ENCODE results near the gene C3.

- TF ChIP-seq EZH2 (IDR thresholded peaks at IDR 0.05; ENCODE audit: low read depth, unreplicated experiment) (no peak), JUNB (IDR thresholded peaks at IDR 0.05; ENCODE audit: unreplicated experiment) (no peak), POLR2AphosphoS5 (IDR thresholded peaks at IDR 0.05; ENCODE audit: low read depth) (0 out of 2 replicates have a peak, but pooled peaks have one; percentile 26), NANOG (IDR thresholded peaks at IDR 0.05; ENCODE audit: borderline replicate concordance) (no peak), EZH2phosphoT487 (IDR thresholded peaks at IDR 0.05; ENCODE audit: unreplicated experiment) (no peak), ZNF114 (CRISPR knock-in tag; IDR thresholded peaks at IDR 0.05) (no peak), CREB1 (CRISPR knock-in tag; IDR thresholded peaks at IDR 0.05; ENCODE audit: low read depth) (no peak), STAT1 (IDR thresholded peaks at IDR 0.05; ENCODE audit: unreplicated experiment) (no peak), REST (IDR thresholded peaks at IDR 0.05; ENCODE audit: unreplicated experiment) (no peak), ZNF331 (CRISPR knock-in tag; IDR thresholded peaks at IDR 0.05; ENCODE audit: low read depth) (no peak)
- TF ChIP-seq, protein P1, sequence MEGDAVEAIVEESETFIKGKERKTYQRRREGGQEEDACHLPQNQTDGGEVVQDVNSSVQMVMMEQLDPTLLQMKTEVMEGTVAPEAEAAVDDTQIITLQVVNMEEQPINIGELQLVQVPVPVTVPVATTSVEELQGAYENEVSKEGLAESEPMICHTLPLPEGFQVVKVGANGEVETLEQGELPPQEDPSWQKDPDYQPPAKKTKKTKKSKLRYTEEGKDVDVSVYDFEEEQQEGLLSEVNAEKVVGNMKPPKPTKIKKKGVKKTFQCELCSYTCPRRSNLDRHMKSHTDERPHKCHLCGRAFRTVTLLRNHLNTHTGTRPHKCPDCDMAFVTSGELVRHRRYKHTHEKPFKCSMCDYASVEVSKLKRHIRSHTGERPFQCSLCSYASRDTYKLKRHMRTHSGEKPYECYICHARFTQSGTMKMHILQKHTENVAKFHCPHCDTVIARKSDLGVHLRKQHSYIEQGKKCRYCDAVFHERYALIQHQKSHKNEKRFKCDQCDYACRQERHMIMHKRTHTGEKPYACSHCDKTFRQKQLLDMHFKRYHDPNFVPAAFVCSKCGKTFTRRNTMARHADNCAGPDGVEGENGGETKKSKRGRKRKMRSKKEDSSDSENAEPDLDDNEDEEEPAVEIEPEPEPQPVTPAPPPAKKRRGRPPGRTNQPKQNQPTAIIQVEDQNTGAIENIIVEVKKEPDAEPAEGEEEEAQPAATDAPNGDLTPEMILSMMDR (conservative IDR thresholded peaks at IDR 0.05; ENCODE audit: low read depth in 2 of 2), result peak in 1 of 2 experiments; percentile 33; a peak in 2 of 4 replicates
- TF ChIP-seq, protein P2, sequence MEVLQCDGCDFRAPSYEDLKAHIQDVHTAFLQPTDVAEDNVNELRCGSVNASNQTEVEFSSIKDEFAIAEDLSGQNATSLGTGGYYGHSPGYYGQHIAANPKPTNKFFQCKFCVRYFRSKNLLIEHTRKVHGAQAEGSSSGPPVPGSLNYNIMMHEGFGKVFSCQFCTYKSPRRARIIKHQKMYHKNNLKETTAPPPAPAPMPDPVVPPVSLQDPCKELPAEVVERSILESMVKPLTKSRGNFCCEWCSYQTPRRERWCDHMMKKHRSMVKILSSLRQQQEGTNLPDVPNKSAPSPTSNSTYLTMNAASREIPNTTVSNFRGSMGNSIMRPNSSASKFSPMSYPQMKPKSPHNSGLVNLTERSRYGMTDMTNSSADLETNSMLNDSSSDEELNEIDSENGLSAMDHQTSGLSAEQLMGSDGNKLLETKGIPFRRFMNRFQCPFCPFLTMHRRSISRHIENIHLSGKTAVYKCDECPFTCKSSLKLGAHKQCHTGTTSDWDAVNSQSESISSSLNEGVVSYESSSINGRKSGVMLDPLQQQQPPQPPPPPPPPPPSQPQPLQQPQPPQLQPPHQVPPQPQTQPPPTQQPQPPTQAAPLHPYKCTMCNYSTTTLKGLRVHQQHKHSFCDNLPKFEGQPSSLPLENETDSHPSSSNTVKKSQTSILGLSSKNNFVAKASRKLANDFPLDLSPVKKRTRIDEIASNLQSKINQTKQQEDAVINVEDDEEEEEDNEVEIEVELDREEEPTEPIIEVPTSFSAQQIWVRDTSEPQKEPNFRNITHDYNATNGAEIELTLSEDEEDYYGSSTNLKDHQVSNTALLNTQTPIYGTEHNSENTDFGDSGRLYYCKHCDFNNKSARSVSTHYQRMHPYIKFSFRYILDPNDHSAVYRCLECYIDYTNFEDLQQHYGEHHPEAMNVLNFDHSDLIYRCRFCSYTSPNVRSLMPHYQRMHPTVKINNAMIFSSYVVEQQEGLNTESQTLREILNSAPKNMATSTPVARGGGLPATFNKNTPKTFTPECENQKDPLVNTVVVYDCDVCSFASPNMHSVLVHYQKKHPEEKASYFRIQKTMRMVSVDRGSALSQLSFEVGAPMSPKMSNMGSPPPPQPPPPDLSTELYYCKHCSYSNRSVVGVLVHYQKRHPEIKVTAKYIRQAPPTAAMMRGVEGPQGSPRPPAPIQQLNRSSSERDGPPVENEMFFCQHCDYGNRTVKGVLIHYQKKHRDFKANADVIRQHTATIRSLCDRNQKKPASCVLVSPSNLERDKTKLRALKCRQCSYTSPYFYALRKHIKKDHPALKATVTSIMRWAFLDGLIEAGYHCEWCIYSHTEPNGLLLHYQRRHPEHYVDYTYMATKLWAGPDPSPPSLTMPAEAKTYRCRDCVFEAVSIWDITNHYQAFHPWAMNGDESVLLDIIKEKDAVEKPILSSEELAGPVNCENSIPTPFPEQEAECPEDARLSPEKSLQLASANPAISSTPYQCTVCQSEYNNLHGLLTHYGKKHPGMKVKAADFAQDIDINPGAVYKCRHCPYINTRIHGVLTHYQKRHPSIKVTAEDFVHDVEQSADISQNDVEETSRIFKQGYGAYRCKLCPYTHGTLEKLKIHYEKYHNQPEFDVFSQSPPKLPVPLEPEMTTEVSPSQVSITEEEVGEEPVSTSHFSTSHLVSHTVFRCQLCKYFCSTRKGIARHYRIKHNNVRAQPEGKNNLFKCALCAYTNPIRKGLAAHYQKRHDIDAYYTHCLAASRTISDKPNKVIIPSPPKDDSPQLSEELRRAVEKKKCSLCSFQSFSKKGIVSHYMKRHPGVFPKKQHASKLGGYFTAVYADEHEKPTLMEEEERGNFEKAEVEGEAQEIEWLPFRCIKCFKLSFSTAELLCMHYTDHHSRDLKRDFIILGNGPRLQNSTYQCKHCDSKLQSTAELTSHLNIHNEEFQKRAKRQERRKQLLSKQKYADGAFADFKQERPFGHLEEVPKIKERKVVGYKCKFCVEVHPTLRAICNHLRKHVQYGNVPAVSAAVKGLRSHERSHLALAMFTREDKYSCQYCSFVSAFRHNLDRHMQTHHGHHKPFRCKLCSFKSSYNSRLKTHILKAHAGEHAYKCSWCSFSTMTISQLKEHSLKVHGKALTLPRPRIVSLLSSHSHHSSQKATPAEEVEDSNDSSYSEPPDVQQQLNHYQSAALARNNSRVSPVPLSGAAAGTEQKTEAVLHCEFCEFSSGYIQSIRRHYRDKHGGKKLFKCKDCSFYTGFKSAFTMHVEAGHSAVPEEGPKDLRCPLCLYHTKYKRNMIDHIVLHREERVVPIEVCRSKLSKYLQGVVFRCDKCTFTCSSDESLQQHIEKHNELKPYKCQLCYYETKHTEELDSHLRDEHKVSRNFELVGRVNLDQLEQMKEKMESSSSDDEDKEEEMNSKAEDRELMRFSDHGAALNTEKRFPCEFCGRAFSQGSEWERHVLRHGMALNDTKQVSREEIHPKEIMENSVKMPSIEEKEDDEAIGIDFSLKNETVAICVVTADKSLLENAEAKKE (CRISPR knock-in tag; IDR thresholded peaks at IDR 0.05), result no peak
These were observed 45.6 kb downstream of the C3 start for GRCh38 chr19:6674868-6675305.

All from GM23338 (cell line).